WTC11 (cell line): ENCODE data around the gene GALNT7. TPM values are rescaled to one million over a fixed set of nuclear protein-coding genes. Genes with fewer than 3 reads are reported as not detected.

Experiments used
- ATAC-seq: fragments of 200-7000 bp; cut with Tn5 transposase; 2 replicates; pipeline ENCODE4 v1.10.0; 2021; ENCODE audit warnings: mild to moderate bottlenecking, moderate library complexity
- CTCF ChIA-PET: fragments of 300-600 bp; sonication (Branson Sonifier 250); formaldehyde crosslinking; loops from one replicate; lab custom pipeline; 2021; ENCODE audit warnings: antibody characterized with exemption; lab: Charles Lee
- POLR2A ChIA-PET: fragments of 350-600 bp; sonication (Branson Sonifier 250); formaldehyde crosslinking; loops from one replicate; lab custom pipeline; 2021; ENCODE audit warnings: antibody characterized with exemption; lab: Charles Lee
- DNase-seq: peaks from one replicate; pipeline ENCODE4 v3.0.0; 2021; ENCODE audit warnings: low spot score
- H3K27ac Mint-ChIP-seq: 2 replicates; pipeline ENCODE4 v1.8.0; 2021; ENCODE audit warnings: mixed read lengths
- H3K27me3 Mint-ChIP-seq: 2 replicates; pipeline ENCODE4 v1.8.0; 2021; ENCODE audit warnings: low read depth, mild to moderate bottlenecking, moderate library complexity, mixed read lengths
- H3K36me3 Mint-ChIP-seq: 2 replicates; pipeline ENCODE4 v1.8.0; 2021; ENCODE audit warnings: mixed read lengths
- H3K4me1 Mint-ChIP-seq: 2 replicates; pipeline ENCODE4 v1.8.0; 2022; ENCODE audit warnings: mixed read lengths
- H3K4me3 Mint-ChIP-seq: 2 replicates; pipeline ENCODE4 v1.8.0; 2021; ENCODE audit warnings: mild to moderate bottlenecking, moderate library complexity, mixed read lengths
- H3K9me3 Mint-ChIP-seq: 2 replicates; pipeline ENCODE4 v1.8.0; 2021; ENCODE audit warnings: mixed read lengths
- AR ChIP-seq: fragments of 250-450 bp; sonication (Bioruptor Pico); IDR thresholded peaks from 2 replicates; pipeline ENCODE4 v1.9.0; 2021; ENCODE audit warnings: mild to moderate bottlenecking
- ATF1 ChIP-seq: sonication (generic); formaldehyde crosslinking; IDR thresholded peaks from 2 replicates; pipeline ENCODE4 v1.8.1; 2023; ENCODE audit warnings: mild to moderate bottlenecking, moderate library complexity, missing genetic modification reagents
- ATF2 ChIP-seq: sonication (generic); formaldehyde crosslinking; IDR thresholded peaks from 2 replicates; pipeline ENCODE4 v1.8.1; 2022; ENCODE audit warnings: low read depth, missing genetic modification reagents, borderline replicate concordance
- CREB1 ChIP-seq: sonication (generic); formaldehyde crosslinking; IDR thresholded peaks from 2 replicates; pipeline ENCODE4 v1.8.0; 2023; ENCODE audit warnings: mild to moderate bottlenecking, missing genetic modification reagents
- CREM ChIP-seq: sonication (generic); formaldehyde crosslinking; IDR thresholded peaks from 2 replicates; pipeline ENCODE4 v1.8.1; 2022; ENCODE audit warnings: mild to moderate bottlenecking, missing genetic modification reagents, moderate library complexity
- GTF2I ChIP-seq: fragments of 250-450 bp; sonication (Bioruptor Pico); conservative IDR thresholded peaks from 2 replicates; pipeline ENCODE4 v1.4.0; 2021; ENCODE audit warnings: mild to moderate bottlenecking
- IRF2 ChIP-seq: sonication (generic); formaldehyde crosslinking; IDR thresholded peaks from 2 replicates; pipeline ENCODE4 v1.8.0; 2022; ENCODE audit warnings: low read depth, missing genetic modification reagents, borderline replicate concordance
- JAZF1 ChIP-seq: fragments of 250-450 bp; sonication (Bioruptor Pico); IDR thresholded peaks from 2 replicates; pipeline ENCODE4 v1.9.0; 2021; ENCODE audit warnings: moderate library complexity, mild to moderate bottlenecking, inconsistent platforms
- MXD4 ChIP-seq: fragments of 250-450 bp; sonication (Bioruptor Pico); IDR thresholded peaks from 2 replicates; pipeline ENCODE4 v1.8.0; 2021; ENCODE audit warnings: mild to moderate bottlenecking, moderate library complexity, borderline replicate concordance
- MYBL2 ChIP-seq: sonication (generic); formaldehyde crosslinking; IDR thresholded peaks from 2 replicates; pipeline ENCODE4 v1.8.1; 2023; ENCODE audit warnings: mild to moderate bottlenecking, moderate library complexity, missing genetic modification reagents
- PREB ChIP-seq: sonication (generic); formaldehyde crosslinking; IDR thresholded peaks from 2 replicates; pipeline ENCODE4 v1.8.1; 2022; ENCODE audit warnings: mild to moderate bottlenecking, missing genetic modification reagents, moderate library complexity, borderline replicate concordance
- PRRX2 ChIP-seq: fragments of 250-450 bp; sonication (Bioruptor Pico); IDR thresholded peaks from 2 replicates; pipeline ENCODE4 v1.8.0; 2021; ENCODE audit warnings: mild to moderate bottlenecking
- RELA ChIP-seq: sonication (generic); formaldehyde crosslinking; IDR thresholded peaks from 2 replicates; pipeline ENCODE4 v1.8.1; 2022; ENCODE audit warnings: missing genetic modification reagents, mild to moderate bottlenecking, borderline replicate concordance
- TP53 ChIP-seq: sonication (generic); formaldehyde crosslinking; IDR thresholded peaks from 2 replicates; pipeline ENCODE4 v1.8.1; 2023; ENCODE audit warnings: mild to moderate bottlenecking, missing genetic modification reagents
- ZNF138 ChIP-seq: sonication (generic); formaldehyde crosslinking; conservative IDR thresholded peaks from 2 replicates; pipeline ENCODE4 v1.8.1; 2022; ENCODE audit warnings: mild to moderate bottlenecking, moderate library complexity, missing genetic modification reagents
- ZNF263 ChIP-seq: sonication (generic); formaldehyde crosslinking; IDR thresholded peaks from 2 replicates; pipeline ENCODE4 v1.8.1; 2022; ENCODE audit warnings: low read depth, mild to moderate bottlenecking, moderate library complexity, missing genetic modification reagents
- ZNF396 ChIP-seq: fragments of 250-450 bp; sonication (Bioruptor Pico); IDR thresholded peaks from 2 replicates; pipeline ENCODE4 v1.8.0; 2021; ENCODE audit warnings: mild to moderate bottlenecking, moderate library complexity, borderline replicate concordance
- ZNF423 ChIP-seq: fragments of 250-450 bp; sonication (Bioruptor Pico); IDR thresholded peaks from 2 replicates; pipeline ENCODE4 v2.1.2; 2022; ENCODE audit warnings: mild to moderate bottlenecking, moderate library complexity
- ZNF425 ChIP-seq: fragments of 250-450 bp; sonication (Bioruptor Pico); conservative IDR thresholded peaks from 2 replicates; pipeline ENCODE4 v1.9.0; 2021; ENCODE audit warnings: mild to moderate bottlenecking
- ZNF671 ChIP-seq: fragments of 250-450 bp; sonication (Bioruptor Pico); IDR thresholded peaks from 2 replicates; pipeline ENCODE4 v1.8.0; 2021; ENCODE audit warnings: mild to moderate bottlenecking
- total RNA-seq: library from RNA; stranded (reverse); gene quantifications from 3 replicates; pipeline ENCODE4 v1.2.3, GENCODE V29; 2021
- TF ChIP-seq, protein P1 (sequence below): sonication (generic); formaldehyde crosslinking; IDR thresholded peaks from 2 replicates; pipeline ENCODE4 v1.8.0; 2022; ENCODE audit warnings: missing genetic modification reagents

Gene GALNT7
- total RNA-seq, 1 experiment from 2014 or later = 86.9 TPM

GRCh38 chr4:173272996-173273395 is 104.4 kb downstream of the GALNT7 start (continued):
- no peak for TF ChIP-seq PREB (CRISPR knock-in tag)
- TF ChIP-seq CREB1 (CRISPR knock-in tag) = no peak
- no peak for TF ChIP-seq ZNF396
- TF ChIP-seq, all 79 proteins: peak for 0

GRCh38 chr4:173273941-173274340 is 105.3 kb downstream of the GALNT7 start:
- Mint-ChIP-seq H3K4me1 (peaks cover 27% of the 10 kb centered on the region), H3K27ac (no peak overlapping the region), H3K4me3 (no peak overlapping the region), H3K36me3 (peaks cover 33% of the 10 kb centered on the region)
- DNase-seq = no peak
- POLR2A ChIA-PET = no interaction called here
- TF ChIP-seq ZNF425 (CRISPR knock-in tag) (no peak), ATF2 (CRISPR knock-in tag) (no peak), CREM (CRISPR knock-in tag) (no peak), MYBL2 (no peak), ZNF396 (no peak)
- TF ChIP-seq, protein P1, sequence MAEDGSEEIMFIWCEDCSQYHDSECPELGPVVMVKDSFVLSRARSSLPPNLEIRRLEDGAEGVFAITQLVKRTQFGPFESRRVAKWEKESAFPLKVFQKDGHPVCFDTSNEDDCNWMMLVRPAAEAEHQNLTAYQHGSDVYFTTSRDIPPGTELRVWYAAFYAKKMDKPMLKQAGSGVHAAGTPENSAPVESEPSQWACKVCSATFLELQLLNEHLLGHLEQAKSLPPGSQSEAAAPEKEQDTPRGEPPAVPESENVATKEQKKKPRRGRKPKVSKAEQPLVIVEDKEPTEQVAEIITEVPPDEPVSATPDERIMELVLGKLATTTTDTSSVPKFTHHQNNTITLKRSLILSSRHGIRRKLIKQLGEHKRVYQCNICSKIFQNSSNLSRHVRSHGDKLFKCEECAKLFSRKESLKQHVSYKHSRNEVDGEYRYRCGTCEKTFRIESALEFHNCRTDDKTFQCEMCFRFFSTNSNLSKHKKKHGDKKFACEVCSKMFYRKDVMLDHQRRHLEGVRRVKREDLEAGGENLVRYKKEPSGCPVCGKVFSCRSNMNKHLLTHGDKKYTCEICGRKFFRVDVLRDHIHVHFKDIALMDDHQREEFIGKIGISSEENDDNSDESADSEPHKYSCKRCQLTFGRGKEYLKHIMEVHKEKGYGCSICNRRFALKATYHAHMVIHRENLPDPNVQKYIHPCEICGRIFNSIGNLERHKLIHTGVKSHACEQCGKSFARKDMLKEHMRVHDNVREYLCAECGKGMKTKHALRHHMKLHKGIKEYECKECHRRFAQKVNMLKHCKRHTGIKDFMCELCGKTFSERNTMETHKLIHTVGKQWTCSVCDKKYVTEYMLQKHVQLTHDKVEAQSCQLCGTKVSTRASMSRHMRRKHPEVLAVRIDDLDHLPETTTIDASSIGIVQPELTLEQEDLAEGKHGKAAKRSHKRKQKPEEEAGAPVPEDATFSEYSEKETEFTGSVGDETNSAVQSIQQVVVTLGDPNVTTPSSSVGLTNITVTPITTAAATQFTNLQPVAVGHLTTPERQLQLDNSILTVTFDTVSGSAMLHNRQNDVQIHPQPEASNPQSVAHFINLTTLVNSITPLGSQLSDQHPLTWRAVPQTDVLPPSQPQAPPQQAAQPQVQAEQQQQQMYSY = no peak
- TF ChIP-seq, all 79 proteins: peak for 0
- ATAC-seq = no peak
- Mint-ChIP-seq H3K9me3 (peaks cover 28% of the 10 kb centered on the region), H3K27me3 (no peaks in the 10 kb centered on the region)
- CTCF ChIA-PET = interaction anchor here (0.6 to 0.7 kb wide), 2 partner anchors 14 to 260 kb away, joined by 3 read pairs; no protein-coding TSS in a partner anchor

DNA sequence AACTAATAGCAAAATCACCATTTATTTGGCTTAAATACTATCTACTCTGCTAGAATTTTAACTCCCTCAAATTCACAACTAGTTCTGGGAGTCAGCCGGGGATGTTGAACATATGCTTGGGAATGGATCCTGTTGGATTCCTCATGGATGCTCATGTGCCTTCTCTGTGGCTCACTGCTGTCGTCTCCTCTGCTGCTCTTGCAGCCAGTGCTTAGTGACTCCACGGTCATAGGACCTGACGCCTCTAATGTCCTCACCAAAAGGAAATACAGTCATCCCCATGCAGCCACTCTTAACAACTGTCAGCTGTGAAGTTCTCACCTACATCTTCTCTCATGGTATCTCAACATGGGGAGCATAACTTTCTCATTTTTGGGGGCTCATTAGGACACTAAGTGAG is 106.1 kb downstream of the GALNT7 start:
- H3K27ac Mint-ChIP-seq = no peak overlapping the region
- ATAC-seq (no peak), DNase-seq (no peak)
- POLR2A ChIA-PET = no interaction called here
- H3K27me3 Mint-ChIP-seq = no peaks in the 10 kb centered on the region
- H3K9me3 Mint-ChIP-seq = peaks cover 28% of the 10 kb centered on the region
- no peak overlapping the region for H3K4me3 Mint-ChIP-seq
- no peak for TF ChIP-seq PRRX2 (CRISPR knock-in tag)
- no peak for TF ChIP-seq GTF2I
- no peak for TF ChIP-seq TP53 (CRISPR knock-in tag)
- no peak for TF ChIP-seq JAZF1 (CRISPR knock-in tag)
- H3K36me3 Mint-ChIP-seq = peaks cover 35% of the 10 kb centered on the region
- CTCF ChIA-PET = interaction anchor here (4.1 kb wide), 1 partner anchor 27 kb away, joined by 18 read pairs; no protein-coding TSS in a partner anchor
- peaks cover 21% of the 10 kb centered on the region for H3K4me1 Mint-ChIP-seq

DNA sequence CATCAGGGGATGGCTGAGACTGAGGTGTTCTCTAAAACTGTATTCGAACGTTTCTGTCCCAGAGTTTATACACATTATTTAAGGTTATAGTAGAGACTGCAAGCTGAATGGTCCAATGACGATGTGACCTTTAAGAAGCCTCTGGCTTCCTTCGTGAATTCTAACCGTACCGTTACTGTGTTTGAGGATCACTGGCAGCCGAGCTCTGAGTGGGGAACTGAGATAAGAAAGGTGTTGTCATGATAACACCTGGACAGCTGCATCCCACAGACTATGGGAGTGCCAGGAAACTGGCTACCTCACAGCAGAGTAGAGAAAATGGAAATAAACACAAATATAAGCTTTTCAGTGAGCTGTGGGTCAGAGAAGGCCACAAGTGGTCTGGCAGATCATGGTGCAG is 106.5 kb downstream of the GALNT7 start:
- H3K27me3 Mint-ChIP-seq = no peaks in the 10 kb centered on the region
- ChIA-PET POLR2A (no interaction called here), CTCF (interaction anchor here (4.1 kb wide), 1 partner anchor 27 kb away, joined by 18 read pairs; no protein-coding TSS in a partner anchor)
- peaks cover 28% of the 10 kb centered on the region for H3K9me3 Mint-ChIP-seq
- no peak overlapping the region for H3K27ac Mint-ChIP-seq
- peaks cover 16% of the 10 kb centered on the region for H3K4me1 Mint-ChIP-seq
- peaks cover 35% of the 10 kb centered on the region for H3K36me3 Mint-ChIP-seq
- DNase-seq (no peak), ATAC-seq (no peak)
- no peak overlapping the region for H3K4me3 Mint-ChIP-seq
- TF ChIP-seq AR (CRISPR knock-in tag) (no peak), ZNF423 (no peak), IRF2 (CRISPR knock-in tag) (no peak), ATF1 (no peak), RELA (no peak), ZNF138 (CRISPR knock-in tag) (no peak), TP53 (CRISPR knock-in tag) (no peak), MXD4 (no peak), ZNF671 (CRISPR knock-in tag) (no peak), ZNF263 (no peak)
